CD8-positive, alpha-beta memory T cell (primary cell): Measurements from ENCODE around the gene CACNG1. TPM values are rescaled to one million over a fixed set of nuclear protein-coding genes. Genes with fewer than 3 reads are reported as not detected.
"Not testable (repeated sequence)": the region's sequence is repeated elsewhere in the genome, so short reads cannot be mapped to it uniquely, and the experiment has no call there.

Source experiments
- CTCF ChIA-PET: fragments of 350-600 bp; sonication (Branson Sonifier 250); formaldehyde crosslinking; loops from one replicate; lab custom pipeline; 2021; ENCODE audit warnings: antibody characterized with exemption; lab: Charles Lee
- POLR2A ChIA-PET: fragments of 350-600 bp; sonication (Branson Sonifier 250); formaldehyde crosslinking; loops from one replicate; lab custom pipeline; 2021; ENCODE audit warnings: antibody characterized with exemption; lab: Charles Lee
- DNase-seq, 5 donors: peaks; one replicate each; pipeline versions ENCODE4 v3.0.0 to v3.0.0-alpha.2; 2020 to 2022; ENCODE audit warnings: mixed read lengths in 1 of 5
- H3K27ac ChIP-seq: one replicate; pipeline ENCODE4 v1.7.0; 2013; ENCODE audit warnings: low read depth, mild to moderate bottlenecking, low read length, moderate library complexity
- H3K27me3 ChIP-seq: 2 replicates; pipeline ENCODE4 v1.7.0; 2013; ENCODE audit warnings: low read length, mild to moderate bottlenecking; ENCODE audit not compliant: insufficient read depth, poor library complexity, severe bottlenecking
- H3K36me3 ChIP-seq: 2 replicates; pipeline ENCODE4 v1.7.0; 2013; ENCODE audit warnings: mild to moderate bottlenecking, low read length, moderate library complexity; ENCODE audit not compliant: insufficient read depth
- H3K4me1 ChIP-seq: 2 replicates; pipeline ENCODE4 v1.7.0; 2013; ENCODE audit warnings: mild to moderate bottlenecking, low read length, moderate library complexity; ENCODE audit not compliant: insufficient read depth
- H3K4me3 ChIP-seq: 2 replicates; pipeline ENCODE4 v1.7.0; 2013; ENCODE audit warnings: mild to moderate bottlenecking, low read length
- H3K9me3 ChIP-seq: 2 replicates; pipeline ENCODE4 v1.7.0; 2013; ENCODE audit warnings: mild to moderate bottlenecking, low read length
- H3K27ac Mint-ChIP-seq, 8 donors: one replicate each; pipeline ENCODE4 v1.8.0; 2020 to 2021; ENCODE audit warnings: mixed read lengths in 8 of 8, mild to moderate bottlenecking in 6 of 8, inconsistent platforms in 3 of 8, moderate library complexity in 3 of 8
- H3K27me3 Mint-ChIP-seq, 2 donors: one replicate each; pipeline ENCODE4 v1.8.0; 2020 to 2021; ENCODE audit warnings: mixed read lengths in 2 of 2, mild to moderate bottlenecking in 1 of 2, moderate library complexity in 1 of 2
- H3K36me3 Mint-ChIP-seq, 3 donors: one replicate each; pipeline ENCODE4 v1.8.0; 2020 to 2021; ENCODE audit warnings: mixed read lengths in 3 of 3, inconsistent platforms in 1 of 3, mild to moderate bottlenecking in 1 of 3
- H3K4me1 Mint-ChIP-seq, 3 donors: one replicate each; pipeline ENCODE4 v1.8.0; 2020 to 2021; ENCODE audit warnings: mixed read lengths in 3 of 3, inconsistent platforms in 1 of 3, mild to moderate bottlenecking in 1 of 3
- H3K4me3 Mint-ChIP-seq, 7 donors: one replicate each; pipeline ENCODE4 v1.8.0; 2020 to 2021; ENCODE audit warnings: mixed read lengths in 7 of 7, mild to moderate bottlenecking in 6 of 7, moderate library complexity in 4 of 7, inconsistent platforms in 2 of 7
- H3K9me3 Mint-ChIP-seq, 5 donors: one replicate each; pipeline ENCODE4 v1.8.0; 2020 to 2022; ENCODE audit warnings: mixed read lengths in 5 of 5, mild to moderate bottlenecking in 3 of 5, moderate library complexity in 2 of 5, inconsistent platforms in 1 of 5
- polyA plus RNA-seq: library from polyadenylated mRNA; unstranded; fragments of 300-500 nt; fragmentation: Illumina TruSeq; gene quantifications from one replicate; pipeline ENCODE4 v1.2.3, GENCODE V29; 2021
- total RNA-seq, 2 experiments: library from RNA; stranded (reverse); gene quantifications; one replicate each; pipeline ENCODE4 v1.2.3, GENCODE V29; 2021

The CACNG1 gene
- total and polyA plus RNA-seq, 3 experiments from 2014 or later = not detected

GRCh38 chr17:67030641-67031040 is 13.7 kb upstream of the CACNG1 start:
- no peak for DNase-seq
- peaks cover 4% of the 10 kb centered on the region in 2 donors for H3K27me3 Mint-ChIP-seq
- H3K9me3 ChIP-seq = no peaks in the 10 kb centered on the region
- H3K27ac Mint-ChIP-seq = no peak overlapping the region
- no peaks in the 10 kb centered on the region for H3K27me3 ChIP-seq
- H3K36me3 ChIP-seq = no peaks in the 10 kb centered on the region
- ChIA-PET CTCF (no interaction called here), POLR2A (no interaction called here)
- no peaks in the 10 kb centered on the region for H3K9me3 Mint-ChIP-seq
- H3K4me3 ChIP-seq = no peak overlapping the region
- no peak overlapping the region for H3K27ac ChIP-seq
- H3K4me1 ChIP-seq = no peaks in the 10 kb centered on the region
- no peak overlapping the region for H3K4me3 Mint-ChIP-seq
- no peaks in the 10 kb centered on the region for H3K4me1 Mint-ChIP-seq
- H3K36me3 Mint-ChIP-seq = no peaks in the 10 kb centered on the region

GRCh38 chr17:67032382-67032781 is 12.0 kb upstream of the CACNG1 start:
- H3K36me3 ChIP-seq = no peaks in the 10 kb centered on the region
- Mint-ChIP-seq H3K36me3 (no peaks in the 10 kb centered on the region), H3K27me3 (peaks cover 11 to 15% of the 10 kb centered on the region in 2 donors), H3K4me1 (no peaks in the 10 kb centered on the region), H3K4me3 (no peak overlapping the region), H3K9me3 (no peaks in the 10 kb centered on the region), H3K27ac (no peak overlapping the region)
- ChIA-PET CTCF (no interaction called here), POLR2A (no interaction called here)
- H3K27me3 ChIP-seq = no peaks in the 10 kb centered on the region
- no peaks in the 10 kb centered on the region for H3K9me3 ChIP-seq
- no peak overlapping the region for H3K4me3 ChIP-seq
- no peak for DNase-seq
- H3K27ac ChIP-seq = no peak overlapping the region
- H3K4me1 ChIP-seq = no peaks in the 10 kb centered on the region

- Mint-ChIP-seq H3K4me1 (no peaks in the 10 kb centered on the region), H3K27ac (no peak overlapping the region), H3K9me3 (no peaks in the 10 kb centered on the region), H3K4me3 (no peak overlapping the region), H3K27me3 (peaks cover 12 to 15% of the 10 kb centered on the region in 2 donors), H3K36me3 (no peaks in the 10 kb centered on the region)
- H3K4me3 ChIP-seq = no peak overlapping the region
- no peak for DNase-seq
- H3K9me3 ChIP-seq = no peaks in the 10 kb centered on the region
- H3K36me3 ChIP-seq = no peaks in the 10 kb centered on the region
- H3K27me3 ChIP-seq = no peaks in the 10 kb centered on the region
- POLR2A ChIA-PET = no interaction called here
- H3K27ac ChIP-seq = no peak overlapping the region
- CTCF ChIA-PET = no interaction called here
- no peaks in the 10 kb centered on the region for H3K4me1 ChIP-seq
These were observed 11.4 kb upstream of the CACNG1 start for GRCh38 chr17:67032985-67033384.

GRCh38 chr17:67033613-67034012 is 10.7 kb upstream of the CACNG1 start:
- no peaks in the 10 kb centered on the region for H3K36me3 Mint-ChIP-seq
- H3K9me3 Mint-ChIP-seq = no peaks in the 10 kb centered on the region
- no peaks in the 10 kb centered on the region for H3K4me1 Mint-ChIP-seq
- H3K4me3 ChIP-seq = no peak overlapping the region
- no peak overlapping the region for H3K4me3 Mint-ChIP-seq
- peaks cover 11 to 15% of the 10 kb centered on the region in 2 donors for H3K27me3 Mint-ChIP-seq
- no peak overlapping the region for H3K27ac ChIP-seq
- H3K36me3 ChIP-seq = no peaks in the 10 kb centered on the region
- H3K27me3 ChIP-seq = no peaks in the 10 kb centered on the region
- DNase-seq = no peak
- no peak overlapping the region for H3K27ac Mint-ChIP-seq
- ChIA-PET CTCF (no interaction called here), POLR2A (no interaction called here)
- H3K9me3 ChIP-seq = no peaks in the 10 kb centered on the region
- H3K4me1 ChIP-seq = no peaks in the 10 kb centered on the region

- no peaks in the 10 kb centered on the region for H3K9me3 ChIP-seq
- Mint-ChIP-seq H3K4me1 (no peaks in the 10 kb centered on the region), H3K36me3 (no peaks in the 10 kb centered on the region), H3K9me3 (no peaks in the 10 kb centered on the region), H3K27me3 (peaks cover 9 to 15% of the 10 kb centered on the region in 2 donors), H3K27ac (no peak overlapping the region), H3K4me3 (no peak overlapping the region)
- POLR2A ChIA-PET = no interaction called here
- no peak for DNase-seq
- no peaks in the 10 kb centered on the region for H3K36me3 ChIP-seq
- H3K27me3 ChIP-seq = no peaks in the 10 kb centered on the region
- H3K4me1 ChIP-seq = no peaks in the 10 kb centered on the region
- H3K27ac ChIP-seq = no peak overlapping the region
- H3K4me3 ChIP-seq = no peak overlapping the region
- CTCF ChIA-PET = no interaction called here
These were observed 8.9 kb upstream of the CACNG1 start for GRCh38 chr17:67035131-67036083.

GRCh38 chr17:67038861-67039365 is 5.4 kb upstream of the CACNG1 start:
- no peaks in the 10 kb centered on the region for H3K36me3 Mint-ChIP-seq
- no peaks in the 10 kb centered on the region for H3K4me1 Mint-ChIP-seq
- no peak for DNase-seq
- H3K4me1 ChIP-seq = no peaks in the 10 kb centered on the region
- ChIA-PET POLR2A (no interaction called here), CTCF (no interaction called here)
- H3K4me3 Mint-ChIP-seq = no peak overlapping the region
- H3K9me3 Mint-ChIP-seq = no peaks in the 10 kb centered on the region
- no peaks in the 10 kb centered on the region for H3K9me3 ChIP-seq
- peaks cover 15% of the 10 kb centered on the region in 2 donors for H3K27me3 Mint-ChIP-seq
- H3K27ac ChIP-seq = no peak overlapping the region
- no peaks in the 10 kb centered on the region for H3K36me3 ChIP-seq
- no peak overlapping the region for H3K4me3 ChIP-seq
- H3K27me3 ChIP-seq = no peaks in the 10 kb centered on the region
- no peak overlapping the region for H3K27ac Mint-ChIP-seq

GRCh38 chr17:67040652-67041051 is 3.7 kb upstream of the CACNG1 start:
- no peaks in the 10 kb centered on the region for H3K4me1 Mint-ChIP-seq
- Histone ChIP-seq H3K36me3 (no peaks in the 10 kb centered on the region), H3K27me3 (no peaks in the 10 kb centered on the region), H3K27ac (no peak overlapping the region), H3K9me3 (no peaks in the 10 kb centered on the region), H3K4me3 (no peak overlapping the region), H3K4me1 (no peaks in the 10 kb centered on the region)
- peaks cover 11 to 15% of the 10 kb centered on the region in 2 donors for H3K27me3 Mint-ChIP-seq
- H3K36me3 Mint-ChIP-seq = no peaks in the 10 kb centered on the region
- ChIA-PET CTCF (no interaction called here), POLR2A (no interaction called here)
- no peaks in the 10 kb centered on the region for H3K9me3 Mint-ChIP-seq
- no peak overlapping the region for H3K4me3 Mint-ChIP-seq
- H3K27ac Mint-ChIP-seq = peak overlapping the region in 1 of 8 donors; percentile 34
- DNase-seq = no peak

GRCh38 chr17:67041119-67041518 is 3.2 kb upstream of the CACNG1 start:
- H3K4me1 Mint-ChIP-seq, H3K36me3 Mint-ChIP-seq, DNase-seq, H3K4me1 ChIP-seq, H3K4me3 Mint-ChIP-seq, CTCF ChIA-PET, POLR2A ChIA-PET, H3K9me3 Mint-ChIP-seq, H3K27ac Mint-ChIP-seq, H3K27ac ChIP-seq, H3K36me3 ChIP-seq, H3K9me3 ChIP-seq, H3K27me3 ChIP-seq, H3K4me3 ChIP-seq: not testable (repeated sequence)
- H3K27me3 Mint-ChIP-seq = peaks cover 13 to 15% of the 10 kb centered on the region in 2 donors
